H1 (cell line): ENCODE results near the gene TANC1. TPM values are rescaled to one million over a fixed set of nuclear protein-coding genes. Genes with fewer than 3 reads are reported as not detected.

ENCODE experiments used
- CHD1 ChIP-seq: IDR thresholded peaks from 2 replicates; pipeline ENCODE4 v1.6.1; 2012; ENCODE audit warnings: low read depth, low read length, improper control_type of control experiment
- CREB1 ChIP-seq: IDR thresholded peaks from 2 replicates; pipeline ENCODE4 v1.6.1; 2012; ENCODE audit warnings: inconsistent platforms
- MAX ChIP-seq: IDR thresholded peaks from 2 replicates; pipeline ENCODE4 v1.6.1; 2012; ENCODE audit warnings: inconsistent platforms
- SP1 ChIP-seq: IDR thresholded peaks from 2 replicates; pipeline ENCODE4 v1.6.1; 2011; ENCODE audit warnings: low read depth, low read length
- SP2 ChIP-seq: IDR thresholded peaks from 2 replicates; pipeline ENCODE4 v1.6.1; 2012; ENCODE audit warnings: mild to moderate bottlenecking, low read length, inconsistent platforms
- SRF ChIP-seq: IDR thresholded peaks from 2 replicates; pipeline ENCODE4 v1.6.1; 2011; ENCODE audit warnings: mild to moderate bottlenecking, low read depth, low read length, moderate library complexity
- USF2 ChIP-seq: IDR thresholded peaks from 2 replicates; pipeline ENCODE4 v1.6.1; 2011; ENCODE audit warnings: low read length, improper control_type of control experiment
- YY1 ChIP-seq: IDR thresholded peaks from 2 replicates; pipeline ENCODE4 v1.6.1; 2011; ENCODE audit warnings: low read depth, mild to moderate bottlenecking, low read length
- polyA plus RNA-seq, 7 experiments: library from polyadenylated mRNA; depleted of rRNA in 3 of 7; stranded (reverse) in 5 of 7; unstranded in 2 of 7; fragments of >200 nt in 5 of 7; fragments of 200-250 nt in 2 of 7; gene quantifications; 1 replicate in 5 of 7; 2 replicates in 1 of 7; 4 replicates in 1 of 7; pipeline versions ENCODE4 v1.2.1 to v1.2.3, GENCODE V29; 2011 to 2013; ENCODE audit warnings: missing spikeins in 2 of 7, mixed read lengths in 2 of 7
- total RNA-seq: library from RNA; stranded (reverse); fragmentation: NEBNext Ultra II Directional; extraction: Animal tissue kit (Norgen Biotek cat#: 25700); gene quantifications from 2 replicates; pipeline ENCODE4 v1.2.1, GENCODE V29; 2021
- TF ChIP-seq, protein P1 (sequence below): fragments of 300-600 bp; sonication (generic); IDR thresholded peaks from 2 replicates; pipeline ENCODE4 v1.7.1; 2012; ENCODE audit warnings: low read length, moderate library complexity, mild to moderate bottlenecking, inconsistent platforms; ENCODE audit not compliant: insufficient replicate concordance

The TANC1 gene
- total and polyA plus RNA-seq, 2 of the 8 experiments (the other 6 are each of a cell fraction or from before 2014, with no cell fraction given) = 4.1 to 7.6 TPM

DNA sequence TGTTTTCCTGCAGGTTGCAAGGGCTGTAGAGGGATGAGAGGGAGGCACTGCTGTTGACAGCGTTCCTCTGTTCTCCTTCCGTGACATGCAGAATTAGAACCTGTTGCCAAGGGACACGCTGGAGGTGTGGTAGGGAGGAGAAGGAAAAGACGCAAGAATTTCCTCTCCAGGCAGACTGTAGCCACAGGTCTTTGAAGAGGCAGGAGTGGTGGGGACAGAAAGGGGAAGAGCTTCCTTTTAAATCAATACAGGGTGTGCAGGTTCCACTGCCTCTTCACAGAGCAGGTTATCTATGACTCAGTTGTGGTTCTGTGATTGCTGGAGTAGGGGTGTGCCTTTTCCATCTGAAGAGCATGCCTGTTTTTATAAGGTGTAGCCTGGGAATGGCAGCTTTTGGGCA, 185.0 kb downstream of the TANC1 start (continued):
- TF ChIP-seq, protein P1, sequence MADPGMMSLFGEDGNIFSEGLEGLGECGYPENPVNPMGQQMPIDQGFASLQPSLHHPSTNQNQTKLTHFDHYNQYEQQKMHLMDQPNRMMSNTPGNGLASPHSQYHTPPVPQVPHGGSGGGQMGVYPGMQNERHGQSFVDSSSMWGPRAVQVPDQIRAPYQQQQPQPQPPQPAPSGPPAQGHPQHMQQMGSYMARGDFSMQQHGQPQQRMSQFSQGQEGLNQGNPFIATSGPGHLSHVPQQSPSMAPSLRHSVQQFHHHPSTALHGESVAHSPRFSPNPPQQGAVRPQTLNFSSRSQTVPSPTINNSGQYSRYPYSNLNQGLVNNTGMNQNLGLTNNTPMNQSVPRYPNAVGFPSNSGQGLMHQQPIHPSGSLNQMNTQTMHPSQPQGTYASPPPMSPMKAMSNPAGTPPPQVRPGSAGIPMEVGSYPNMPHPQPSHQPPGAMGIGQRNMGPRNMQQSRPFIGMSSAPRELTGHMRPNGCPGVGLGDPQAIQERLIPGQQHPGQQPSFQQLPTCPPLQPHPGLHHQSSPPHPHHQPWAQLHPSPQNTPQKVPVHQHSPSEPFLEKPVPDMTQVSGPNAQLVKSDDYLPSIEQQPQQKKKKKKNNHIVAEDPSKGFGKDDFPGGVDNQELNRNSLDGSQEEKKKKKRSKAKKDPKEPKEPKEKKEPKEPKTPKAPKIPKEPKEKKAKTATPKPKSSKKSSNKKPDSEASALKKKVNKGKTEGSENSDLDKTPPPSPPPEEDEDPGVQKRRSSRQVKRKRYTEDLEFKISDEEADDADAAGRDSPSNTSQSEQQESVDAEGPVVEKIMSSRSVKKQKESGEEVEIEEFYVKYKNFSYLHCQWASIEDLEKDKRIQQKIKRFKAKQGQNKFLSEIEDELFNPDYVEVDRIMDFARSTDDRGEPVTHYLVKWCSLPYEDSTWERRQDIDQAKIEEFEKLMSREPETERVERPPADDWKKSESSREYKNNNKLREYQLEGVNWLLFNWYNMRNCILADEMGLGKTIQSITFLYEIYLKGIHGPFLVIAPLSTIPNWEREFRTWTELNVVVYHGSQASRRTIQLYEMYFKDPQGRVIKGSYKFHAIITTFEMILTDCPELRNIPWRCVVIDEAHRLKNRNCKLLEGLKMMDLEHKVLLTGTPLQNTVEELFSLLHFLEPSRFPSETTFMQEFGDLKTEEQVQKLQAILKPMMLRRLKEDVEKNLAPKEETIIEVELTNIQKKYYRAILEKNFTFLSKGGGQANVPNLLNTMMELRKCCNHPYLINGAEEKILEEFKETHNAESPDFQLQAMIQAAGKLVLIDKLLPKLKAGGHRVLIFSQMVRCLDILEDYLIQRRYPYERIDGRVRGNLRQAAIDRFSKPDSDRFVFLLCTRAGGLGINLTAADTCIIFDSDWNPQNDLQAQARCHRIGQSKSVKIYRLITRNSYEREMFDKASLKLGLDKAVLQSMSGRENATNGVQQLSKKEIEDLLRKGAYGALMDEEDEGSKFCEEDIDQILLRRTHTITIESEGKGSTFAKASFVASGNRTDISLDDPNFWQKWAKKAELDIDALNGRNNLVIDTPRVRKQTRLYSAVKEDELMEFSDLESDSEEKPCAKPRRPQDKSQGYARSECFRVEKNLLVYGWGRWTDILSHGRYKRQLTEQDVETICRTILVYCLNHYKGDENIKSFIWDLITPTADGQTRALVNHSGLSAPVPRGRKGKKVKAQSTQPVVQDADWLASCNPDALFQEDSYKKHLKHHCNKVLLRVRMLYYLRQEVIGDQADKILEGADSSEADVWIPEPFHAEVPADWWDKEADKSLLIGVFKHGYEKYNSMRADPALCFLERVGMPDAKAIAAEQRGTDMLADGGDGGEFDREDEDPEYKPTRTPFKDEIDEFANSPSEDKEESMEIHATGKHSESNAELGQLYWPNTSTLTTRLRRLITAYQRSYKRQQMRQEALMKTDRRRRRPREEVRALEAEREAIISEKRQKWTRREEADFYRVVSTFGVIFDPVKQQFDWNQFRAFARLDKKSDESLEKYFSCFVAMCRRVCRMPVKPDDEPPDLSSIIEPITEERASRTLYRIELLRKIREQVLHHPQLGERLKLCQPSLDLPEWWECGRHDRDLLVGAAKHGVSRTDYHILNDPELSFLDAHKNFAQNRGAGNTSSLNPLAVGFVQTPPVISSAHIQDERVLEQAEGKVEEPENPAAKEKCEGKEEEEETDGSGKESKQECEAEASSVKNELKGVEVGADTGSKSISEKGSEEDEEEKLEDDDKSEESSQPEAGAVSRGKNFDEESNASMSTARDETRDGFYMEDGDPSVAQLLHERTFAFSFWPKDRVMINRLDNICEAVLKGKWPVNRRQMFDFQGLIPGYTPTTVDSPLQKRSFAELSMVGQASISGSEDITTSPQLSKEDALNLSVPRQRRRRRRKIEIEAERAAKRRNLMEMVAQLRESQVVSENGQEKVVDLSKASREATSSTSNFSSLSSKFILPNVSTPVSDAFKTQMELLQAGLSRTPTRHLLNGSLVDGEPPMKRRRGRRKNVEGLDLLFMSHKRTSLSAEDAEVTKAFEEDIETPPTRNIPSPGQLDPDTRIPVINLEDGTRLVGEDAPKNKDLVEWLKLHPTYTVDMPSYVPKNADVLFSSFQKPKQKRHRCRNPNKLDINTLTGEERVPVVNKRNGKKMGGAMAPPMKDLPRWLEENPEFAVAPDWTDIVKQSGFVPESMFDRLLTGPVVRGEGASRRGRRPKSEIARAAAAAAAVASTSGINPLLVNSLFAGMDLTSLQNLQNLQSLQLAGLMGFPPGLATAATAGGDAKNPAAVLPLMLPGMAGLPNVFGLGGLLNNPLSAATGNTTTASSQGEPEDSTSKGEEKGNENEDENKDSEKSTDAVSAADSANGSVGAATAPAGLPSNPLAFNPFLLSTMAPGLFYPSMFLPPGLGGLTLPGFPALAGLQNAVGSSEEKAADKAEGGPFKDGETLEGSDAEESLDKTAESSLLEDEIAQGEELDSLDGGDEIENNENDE = no peak
- TF ChIP-seq CHD1 = no peak
- no peak for TF ChIP-seq SP2
- TF ChIP-seq USF2 = no peak
- no peak for TF ChIP-seq SRF
- no peak for TF ChIP-seq MAX
- no peak for TF ChIP-seq YY1
- TF ChIP-seq SP1 = no peak
- no peak for TF ChIP-seq CREB1
- TF ChIP-seq, all 59 proteins: peak for 0
